ENCODE results near the gene LIPC.

LIPC gene

GRCh38 chr15:58525991-58526421 is 94.2 kb downstream of the LIPC start:
- H3K27ac ChIP-seq = no peak overlapping the region
- no peak for DNase-seq (ENCODE audit: low spot score)
- no peak overlapping the region for H3K4me3 ChIP-seq
- no peak for TF ChIP-seq CTCF (IDR thresholded peaks at IDR 0.05)

GRCh38 chr15:58526647-58527192 is 94.9 kb downstream of the LIPC start:
- no peak for DNase-seq (ENCODE audit: low spot score)
- H3K4me3 ChIP-seq = no peak overlapping the region
- H3K27ac ChIP-seq = no peak overlapping the region

GRCh38 chr15:58527573-58528187 is 95.9 kb downstream of the LIPC start:
- no peak for DNase-seq (ENCODE audit: low spot score)
- peak overlapping the region in 1 of 2 donors; percentile 11 for H3K27ac ChIP-seq
- TF ChIP-seq CTCF (IDR thresholded peaks at IDR 0.05) = no peak
- no peak overlapping the region for H3K4me3 ChIP-seq

More at GRCh38 chr15:58526647-58527192, 94.9 kb downstream of the LIPC start:
- TF ChIP-seq CTCF (IDR thresholded peaks at IDR 0.05) = no peak

GRCh38 chr15:58528188-58528870 is 96.5 kb downstream of the LIPC start:
- Histone ChIP-seq H3K27ac (no peak overlapping the region), H3K4me3 (no peak overlapping the region)
- no peak for DNase-seq (ENCODE audit: low spot score)
- no peak for TF ChIP-seq CTCF (IDR thresholded peaks at IDR 0.05)

- Histone ChIP-seq H3K27ac (no peak overlapping the region), H3K4me3 (no peak overlapping the region)
- no peak for TF ChIP-seq CTCF (IDR thresholded peaks at IDR 0.05)
- DNase-seq (ENCODE audit: low spot score) = no peak
These were observed 97.2 kb downstream of the LIPC start for GRCh38 chr15:58529041-58529440.

GRCh38 chr15:58530056-58530590 is 98.3 kb downstream of the LIPC start:
- no peak for DNase-seq (ENCODE audit: low spot score)
- no peak for TF ChIP-seq CTCF (IDR thresholded peaks at IDR 0.05)
- Histone ChIP-seq H3K4me3 (no peak overlapping the region), H3K27ac (no peak overlapping the region)
